Brain microvascular endothelial cell (primary cell): ENCODE data around the gene CSTF3.
A peak's percentile ranks its signal among the peaks of the same experiment; 100 is the strongest.
"Not testable (repeated sequence)": the region's sequence is repeated elsewhere in the genome, so short reads cannot be mapped to it uniquely, and the experiment has no call there.

Source experiments
- DNase-seq: peaks from one replicate; pipeline ENCODE4 v3.0.0-alpha.2; 2020
- H3K27ac ChIP-seq: fragments of 250-450 bp; sonication (Bioruptor Pico); 2 replicates; pipeline ENCODE4 v1.5.1; 2020; ENCODE audit warnings: mild to moderate bottlenecking, moderate library complexity
- H3K27me3 ChIP-seq: fragments of 250-450 bp; sonication (Bioruptor Pico); replicated peaks from 2 replicates; pipeline ENCODE4 v1.5.1; 2020; ENCODE audit warnings: mild to moderate bottlenecking
- H3K36me3 ChIP-seq: fragments of 250-450 bp; sonication (Bioruptor Pico); replicated peaks from 2 replicates; pipeline ENCODE4 v1.5.1; 2020; ENCODE audit warnings: mild to moderate bottlenecking
- H3K4me3 ChIP-seq: 2 replicates; pipeline ENCODE4 v1.5.1; 2011; ENCODE audit warnings: low read depth, mild to moderate bottlenecking, control low read depth, low read length, moderate library complexity
- CTCF ChIP-seq: IDR thresholded peaks from 2 replicates; pipeline ENCODE4 v1.5.1; 2011; ENCODE audit warnings: low read depth, mild to moderate bottlenecking, moderate library complexity, low read length, control low read depth, inconsistent platforms; ENCODE audit errors: missing control alignments
- in situ Hi-C: cut with HindIII; loops from 2 replicates; pipeline ENCODE4 v1.10.0; 2017; ENCODE audit warnings: low sequenced_read_pairs, low pct_ligation_motif_present

Gene CSTF3

DNA sequence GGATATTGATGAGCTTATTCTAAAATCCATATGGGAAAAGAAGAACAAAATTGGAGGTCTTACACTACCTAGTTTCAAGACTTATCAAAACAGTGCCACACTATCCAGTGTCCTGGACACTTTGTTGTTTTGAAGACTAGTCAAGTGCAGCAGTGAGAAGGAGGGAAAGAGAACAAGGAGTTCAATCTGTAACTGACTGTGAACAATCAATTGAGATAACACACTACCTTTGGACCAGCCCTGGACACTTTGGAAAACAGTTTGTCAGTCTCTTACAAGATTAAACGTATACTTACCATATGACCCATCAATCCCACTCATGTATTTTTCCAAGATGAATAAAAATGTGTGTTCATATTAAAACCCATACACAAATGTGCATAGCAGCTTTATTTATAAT lies 10.0 kb upstream of the CSTF3 start:
- no peaks in the 10 kb centered on the region for H3K36me3 ChIP-seq
- no peak for TF ChIP-seq CTCF
- DNase-seq, result no peak
- in situ Hi-C loops, result no loop called here
- no peak overlapping the region for H3K4me3 ChIP-seq
- H3K27me3 ChIP-seq, result no peaks in the 10 kb centered on the region
- H3K27ac ChIP-seq, result no peak overlapping the region

- Histone ChIP-seq H3K27me3 (no peaks in the 10 kb centered on the region), H3K36me3 (no peaks in the 10 kb centered on the region), H3K27ac (no peak overlapping the region), H3K4me3 (no peak overlapping the region)
- in situ Hi-C loops, result no loop called here
- peak; percentile 21 for DNase-seq
- TF ChIP-seq CTCF, result no peak
These were observed 7.5 kb upstream of the CSTF3 start for GRCh38 chr11:33168709-33169200.

GRCh38 chr11:33162831-33163230 lies 1.6 kb upstream of the CSTF3 start:
- H3K27ac ChIP-seq, result no peak overlapping the region
- in situ Hi-C loops, result no loop called here
- no peak for DNase-seq
- no peaks in the 10 kb centered on the region for H3K27me3 ChIP-seq
- TF ChIP-seq CTCF, result no peak
- no peaks in the 10 kb centered on the region for H3K36me3 ChIP-seq
- H3K4me3 ChIP-seq, result no peak overlapping the region

- no peaks in the 10 kb centered on the region for H3K36me3 ChIP-seq
- no peak for DNase-seq
- H3K27me3 ChIP-seq, result no peaks in the 10 kb centered on the region
- in situ Hi-C loops, result no loop called here
- peak overlapping the region; percentile 89 for H3K27ac ChIP-seq
- TF ChIP-seq CTCF, result no peak
- H3K4me3 ChIP-seq, result peak overlapping the region; percentile 95
These were observed 693 bp downstream of the CSTF3 start for GRCh38 chr11:33160587-33160986.

DNA sequence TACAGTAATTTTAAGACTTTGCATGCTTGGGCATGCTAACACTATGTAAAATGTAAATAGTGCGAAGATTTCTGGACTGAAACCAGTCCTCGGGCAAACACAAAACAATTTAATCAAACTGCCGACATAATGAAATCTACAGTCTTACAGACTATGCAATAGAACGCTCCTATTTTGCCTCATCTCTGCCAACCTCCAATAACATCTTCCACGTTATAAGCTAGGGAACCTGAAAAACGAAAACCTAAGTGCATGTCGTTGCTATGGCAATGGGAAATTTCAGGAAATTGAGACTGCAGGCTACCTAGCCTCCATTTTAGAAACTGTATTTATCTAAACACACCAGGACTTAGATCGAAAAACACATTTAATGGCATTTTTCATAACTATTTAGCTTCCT lies 1.1 kb downstream of the CSTF3 start:
- Histone ChIP-seq H3K4me3 (peak overlapping the region; percentile 95), H3K27ac (peak overlapping the region; percentile 89), H3K36me3 (no peaks in the 10 kb centered on the region), H3K27me3 (no peaks in the 10 kb centered on the region)
- in situ Hi-C loops, result no loop called here
- DNase-seq, result peak; percentile 38
- no peak for TF ChIP-seq CTCF

- H3K36me3 ChIP-seq, DNase-seq, H3K27ac ChIP-seq, H3K27me3 ChIP-seq, in situ Hi-C loops: not testable (repeated sequence)
- H3K4me3 ChIP-seq, result peak overlapping the region; percentile 95
These were observed 1.9 kb downstream of the CSTF3 start for GRCh38 chr11:33159378-33159867.
